Measurements from ENCODE around the gene SELENOW.
"Not testable (repeated sequence)": the region's sequence is repeated elsewhere in the genome, so short reads cannot be mapped to it uniquely, and the experiment has no call there.

Gene SELENOW

GRCh38 chr19:47787307-47787706, 8.8 kb downstream of the SELENOW start:
- not testable (repeated sequence) for FAIRE-seq

GRCh38 chr19:47789811-47790210, 11.3 kb downstream of the SELENOW start:
- not testable (repeated sequence) for FAIRE-seq

DNA sequence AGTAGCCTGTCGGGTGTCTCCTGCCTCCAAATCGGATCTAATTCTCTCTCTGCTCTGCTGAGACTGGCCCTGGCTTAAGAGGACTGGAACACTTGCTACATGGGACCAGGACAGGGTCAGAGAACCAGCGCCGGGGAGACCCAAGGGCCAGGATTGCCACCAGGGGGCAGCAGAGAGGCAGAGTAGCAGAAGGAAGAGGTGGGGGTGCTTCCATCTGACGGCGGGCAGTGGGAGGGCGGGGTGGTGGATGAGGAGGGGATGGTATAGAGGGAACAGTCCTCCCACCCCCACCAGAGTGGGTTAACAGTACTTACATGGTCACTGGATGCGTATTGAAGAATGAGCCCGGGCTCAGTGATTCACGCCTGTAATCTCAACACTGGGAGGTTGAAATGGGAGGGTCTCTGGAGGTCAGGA, 11.9 kb downstream of the SELENOW start:
- no peak for FAIRE-seq

DNA sequence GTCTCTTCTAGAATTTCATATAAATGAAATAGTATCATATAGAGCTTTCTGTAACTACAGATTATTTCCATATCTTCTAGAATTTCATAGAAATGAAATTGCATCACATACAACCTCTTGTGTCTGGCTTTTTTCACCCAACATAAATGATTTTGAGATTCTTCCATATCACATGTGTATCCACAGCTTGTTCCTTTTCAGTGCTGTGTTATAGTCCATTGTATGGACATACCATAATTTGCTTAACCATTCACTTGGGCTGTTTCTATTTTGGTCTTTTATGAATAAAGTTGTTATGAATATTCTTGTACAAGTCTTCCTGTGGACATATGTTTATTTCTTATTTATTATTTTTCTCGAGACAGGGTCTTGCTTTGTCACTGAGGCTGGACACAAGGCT, 14.1 kb downstream of the SELENOW start:
- FAIRE-seq = no peak

DNA sequence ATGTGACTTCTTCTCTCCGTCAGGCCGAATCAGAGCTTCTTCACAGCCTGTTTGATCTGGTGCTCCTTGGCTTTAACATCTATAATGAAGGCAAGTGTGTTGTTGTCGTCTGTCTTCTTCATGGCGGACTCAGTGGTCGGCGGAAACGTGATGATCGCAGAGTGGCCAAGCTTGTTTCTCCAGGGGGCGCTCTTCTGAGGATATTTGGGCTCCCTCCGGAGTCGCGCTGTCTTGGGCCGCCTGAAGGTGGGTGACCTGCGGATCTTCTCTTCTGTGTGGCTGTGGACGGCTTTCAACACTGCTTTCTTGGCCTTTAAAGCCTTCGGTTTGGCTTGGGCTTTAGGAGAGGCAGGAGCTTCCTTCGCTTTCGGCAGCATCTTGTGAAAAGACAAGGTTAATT, 16.0 kb downstream of the SELENOW start:
- no peak for FAIRE-seq

DNA sequence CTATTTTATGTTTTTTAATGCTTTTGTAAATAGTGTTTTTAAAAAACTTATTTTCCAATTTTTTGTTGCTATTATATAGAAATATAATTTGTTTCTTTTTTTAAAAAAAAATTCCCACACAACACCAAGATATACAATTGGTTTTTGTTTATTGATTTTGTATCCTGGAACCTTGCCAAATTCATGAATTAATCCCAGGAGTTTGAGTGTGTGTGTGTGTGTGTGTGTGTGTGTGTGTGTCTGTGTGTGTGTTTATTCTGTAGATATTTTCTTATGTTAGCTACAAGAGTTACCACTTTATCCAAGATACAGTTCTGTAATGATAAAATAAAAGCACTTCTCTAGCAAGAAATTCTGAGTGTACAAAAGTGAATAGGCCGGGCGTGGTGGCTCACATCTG, 18.3 kb downstream of the SELENOW start:
- FAIRE-seq = no peak

GRCh38 chr19:47797996-47798903, 19.7 kb downstream of the SELENOW start:
- FAIRE-seq = no peak

- FAIRE-seq = no peak
Observed at GRCh38 chr19:47798904-47799266, 20.4 kb downstream of the SELENOW start.

DNA sequence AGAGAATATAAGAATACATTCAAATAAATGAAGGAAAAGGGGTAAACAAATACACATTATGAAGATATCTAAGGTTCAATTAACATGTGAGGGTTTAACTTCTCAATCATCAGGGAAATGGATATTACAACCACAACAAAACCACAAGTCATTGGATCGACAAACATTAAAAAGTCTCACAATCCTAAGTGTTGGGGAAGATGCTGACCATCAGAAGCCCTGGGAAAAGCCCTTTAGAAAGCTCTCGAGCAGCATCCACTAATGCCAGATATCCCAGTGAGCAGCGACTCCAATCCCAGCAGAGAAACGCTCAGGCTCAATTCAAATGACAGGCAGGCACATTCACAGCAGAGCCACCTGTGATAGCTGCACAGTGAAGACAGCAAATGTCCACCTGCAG, 22.8 kb downstream of the SELENOW start:
- no peak for FAIRE-seq

GRCh38 chr19:47802521-47803043, 24.1 kb downstream of the SELENOW start:
- no peak for FAIRE-seq

DNA sequence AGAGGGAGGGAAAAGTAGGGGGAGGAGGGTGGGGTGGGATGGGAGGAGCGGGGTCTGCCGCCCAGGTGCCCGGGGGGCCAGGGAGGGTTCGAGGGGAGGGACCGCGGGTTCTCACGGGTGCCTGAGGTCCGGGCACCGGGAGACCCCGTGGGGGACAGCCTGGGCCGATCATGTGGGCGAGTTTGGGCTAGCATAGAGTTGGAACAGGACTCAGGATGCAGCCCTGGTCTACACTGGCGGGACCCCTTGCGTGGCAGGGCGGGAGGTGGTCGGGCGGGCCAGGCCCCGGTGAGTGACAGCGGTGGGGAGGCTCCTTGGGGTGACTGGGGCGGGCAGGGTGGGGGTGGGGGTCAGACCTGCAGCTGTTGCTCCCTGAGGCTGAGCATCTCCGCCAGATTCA, 24.6 kb downstream of the SELENOW start:
- FAIRE-seq = not testable (repeated sequence)

- FAIRE-seq = not testable (repeated sequence)
Observed at GRCh38 chr19:47803671-47804070, 25.2 kb downstream of the SELENOW start.

DNA sequence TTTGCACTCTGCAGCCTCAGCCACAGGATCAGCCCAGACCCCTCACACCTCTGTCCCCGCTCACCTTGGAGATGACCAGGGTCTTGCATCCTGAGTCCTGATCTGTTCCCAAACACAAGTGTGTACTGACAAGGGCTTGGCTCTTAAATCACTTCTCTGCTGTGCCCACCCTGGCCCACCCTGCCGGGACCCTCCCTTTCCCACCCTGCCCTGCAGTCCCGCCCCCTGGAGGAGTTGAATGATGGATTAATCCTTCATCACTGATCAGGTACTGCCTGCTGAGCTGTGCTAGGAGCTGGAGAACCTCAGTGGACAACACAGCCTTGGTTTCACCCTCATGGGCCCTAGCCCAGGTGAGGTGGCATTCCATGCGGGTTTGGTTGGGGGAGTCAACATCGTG, 25.9 kb downstream of the SELENOW start, which contains the start of gene TPRX1:
Gene TPRX1 (minus strand): TSS at position 101 of the 400 bp plus-strand sequence. CDS start 12 bp downstream, at position 89.
- FAIRE-seq = not testable (repeated sequence)

- FAIRE-seq = no peak
Observed at GRCh38 chr19:47805313-47805712, 26.8 kb downstream of the SELENOW start.

GRCh38 chr19:47806435-47806834, 27.9 kb downstream of the SELENOW start:
- no peak for FAIRE-seq

GRCh38 chr19:47813304-47813994, 34.9 kb downstream of the SELENOW start:
- FAIRE-seq = no peak

DNA sequence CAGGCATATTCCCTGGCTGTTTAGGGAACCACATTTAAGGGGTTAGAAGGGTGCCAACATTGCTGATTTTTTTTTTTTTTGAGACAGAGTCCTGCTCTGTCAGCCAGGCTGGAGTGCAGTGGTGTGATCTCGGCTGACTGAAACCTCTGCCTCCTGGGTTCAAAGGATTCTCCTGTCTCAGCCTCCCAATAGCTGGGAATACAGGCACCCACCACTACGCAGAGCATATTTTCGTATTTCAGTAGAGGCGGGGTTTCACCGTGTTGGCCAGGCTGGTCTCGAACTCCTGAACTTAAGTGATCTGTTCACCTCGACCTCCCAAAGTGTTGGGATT, 35.5 kb downstream of the SELENOW start:
- FAIRE-seq = no peak

GRCh38 chr19:47816270-47816669, 37.8 kb downstream of the SELENOW start:
- FAIRE-seq = not testable (repeated sequence)

- FAIRE-seq = not testable (repeated sequence)
Observed at GRCh38 chr19:47818221-47818620, 39.7 kb downstream of the SELENOW start.

GRCh38 chr19:47819858-47820257, 41.4 kb downstream of the SELENOW start:
- no peak for FAIRE-seq

DNA sequence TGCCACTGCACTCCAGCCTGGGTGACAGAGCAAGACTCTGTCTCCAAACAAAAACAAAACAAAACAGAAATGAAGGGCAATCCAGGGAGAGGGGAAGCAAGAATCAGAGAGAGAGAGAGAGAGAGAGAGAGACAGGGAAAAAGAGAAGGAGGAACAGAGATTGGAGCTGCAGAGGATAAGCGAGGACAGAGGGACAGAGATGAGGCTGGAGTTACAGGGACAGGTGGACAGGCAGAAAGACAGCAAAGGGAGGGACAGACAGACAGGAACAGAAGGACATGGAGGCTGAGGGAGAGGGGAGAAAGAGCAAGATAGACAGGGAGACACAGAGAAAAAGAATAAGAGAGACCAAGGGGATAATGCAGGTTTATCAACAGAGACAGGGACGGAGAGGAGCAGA, 41.9 kb downstream of the SELENOW start:
- FAIRE-seq = no peak

DNA sequence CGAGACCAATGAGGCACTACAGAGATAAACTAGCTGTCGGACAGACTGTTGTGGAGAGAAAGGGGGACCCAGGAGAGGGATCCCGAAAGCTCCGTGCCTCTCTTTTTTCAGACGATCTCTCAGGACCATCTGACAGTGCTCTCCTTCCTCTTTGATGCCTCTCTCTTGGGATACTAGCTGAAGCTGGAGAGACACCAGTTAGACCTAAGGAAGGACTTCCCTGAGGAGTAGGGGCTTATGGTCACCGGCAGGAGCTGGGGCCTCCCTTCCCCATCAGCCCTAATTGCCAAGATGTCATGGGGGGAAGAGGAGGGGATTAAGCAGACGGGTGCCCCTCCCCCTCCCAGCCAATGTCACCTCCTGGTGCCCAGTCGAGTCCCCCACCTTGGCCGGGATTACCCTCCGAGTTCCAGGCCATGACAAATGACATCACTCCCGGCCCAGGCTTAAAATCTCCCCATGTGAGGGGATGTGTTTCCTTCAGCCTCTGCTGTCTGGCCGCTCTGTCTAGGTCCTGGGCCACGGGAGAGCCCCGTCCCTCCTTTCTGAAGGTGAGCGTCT, 43.0 kb downstream of the SELENOW start, which contains the start of gene CRX:
Gene CRX (plus strand): TSS at position 478 of the 561 bp plus-strand sequence. CDS start 12,507 bp downstream, outside the sequence.
- FAIRE-seq = no peak

- no peak for FAIRE-seq
Observed at GRCh38 chr19:47824396-47824795, 45.9 kb downstream of the SELENOW start.
